HG02763 (cell line): ENCODE data around the gene COL6A1.
"Not testable (repeated sequence)": the region's sequence is repeated elsewhere in the genome, so short reads cannot be mapped to it uniquely, and the experiment has no call there.

Source experiments
- ATAC-seq: cut with Tn5 transposase; IDR thresholded peaks from one replicate; pipeline ENCODE4 v1.9.1; 2021; ENCODE audit warnings: mild to moderate bottlenecking, moderate library complexity; ENCODE audit not compliant: unreplicated experiment

The COL6A1 gene

DNA sequence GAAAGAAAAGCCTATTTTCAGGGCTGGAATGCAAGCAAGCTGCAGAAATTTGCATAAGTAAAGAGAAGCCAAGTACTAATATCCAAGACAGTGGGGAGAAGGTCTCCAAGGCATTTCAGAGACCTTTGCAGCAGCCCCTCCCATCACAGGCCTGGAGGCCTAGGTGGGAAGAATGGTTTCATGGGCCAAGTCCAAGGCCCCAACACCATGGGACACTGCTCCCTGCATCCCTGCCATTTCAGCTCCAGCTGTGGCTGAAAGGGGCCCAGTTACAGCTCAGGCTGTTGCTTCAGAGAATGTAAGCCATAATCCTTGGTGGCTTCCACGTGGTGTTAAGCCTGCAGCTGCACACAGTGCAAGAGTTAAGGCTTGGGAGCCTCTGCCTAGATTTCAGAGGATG lies 16.9 kb upstream of the COL6A1 start:
- ATAC-seq = no peak

DNA sequence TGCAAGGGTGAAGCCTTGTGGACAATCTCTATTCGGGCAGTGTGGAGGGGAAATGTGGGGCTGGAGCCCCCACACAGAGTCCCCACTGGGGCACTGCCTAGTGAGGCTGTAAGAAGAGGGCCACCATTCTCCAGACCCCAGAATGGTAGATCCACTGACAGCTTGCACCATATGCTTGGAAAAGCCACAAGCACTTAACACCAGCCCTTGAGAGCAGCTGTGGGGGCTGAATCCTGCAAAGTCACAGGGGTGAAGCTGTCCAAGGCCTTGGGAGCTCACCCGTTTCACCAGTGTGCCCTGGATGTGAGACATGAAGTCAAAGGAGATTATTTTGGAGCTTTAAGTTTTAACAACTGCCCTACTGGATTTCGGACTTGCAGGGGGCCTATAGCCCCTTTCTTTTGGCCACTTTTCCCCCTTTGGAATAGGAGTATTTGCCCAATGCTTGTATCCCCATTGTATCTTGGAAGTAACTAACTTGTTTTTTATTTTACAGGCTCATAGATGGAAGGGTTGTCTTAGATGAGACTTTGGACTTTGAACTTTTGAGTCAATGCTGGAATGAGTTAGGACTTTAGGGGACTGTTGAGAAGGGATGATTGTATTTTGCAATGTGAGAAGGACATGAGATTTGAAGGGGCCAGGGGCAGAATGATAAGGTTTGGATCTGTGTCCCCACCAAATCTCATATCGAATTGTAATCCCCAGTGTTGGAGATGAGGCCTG lies 16.3 kb upstream of the COL6A1 start:
- no peak for ATAC-seq

DNA sequence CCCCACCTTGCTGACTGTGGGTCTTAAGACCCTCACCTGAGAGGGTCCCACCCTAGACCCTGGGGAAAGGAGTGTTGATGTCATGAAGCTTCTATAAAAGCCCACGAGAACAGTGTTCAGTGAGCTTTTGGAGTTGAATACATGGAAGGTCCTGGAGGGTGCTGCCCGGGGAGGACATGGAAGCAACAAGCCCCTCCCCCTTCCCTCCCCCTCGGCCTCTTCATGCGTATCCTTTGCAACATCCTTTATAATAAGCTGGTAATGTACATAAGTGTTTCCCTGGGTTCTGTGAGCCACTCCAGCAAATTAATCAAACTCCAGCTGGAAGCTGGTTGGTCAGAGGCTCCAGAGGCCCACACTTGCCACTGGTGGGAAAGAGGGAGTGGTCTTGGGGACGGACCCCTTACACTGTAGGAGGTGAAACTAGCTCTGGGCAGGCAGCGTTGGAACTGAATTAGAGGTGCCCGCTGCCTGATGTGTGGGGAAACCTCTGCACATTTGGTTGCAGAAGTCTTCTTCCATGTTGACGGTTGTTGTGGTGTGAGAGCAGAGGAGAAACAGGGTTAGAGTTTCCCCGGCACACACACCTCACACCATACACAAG lies 14.7 kb upstream of the COL6A1 start:
- no peak for ATAC-seq

DNA sequence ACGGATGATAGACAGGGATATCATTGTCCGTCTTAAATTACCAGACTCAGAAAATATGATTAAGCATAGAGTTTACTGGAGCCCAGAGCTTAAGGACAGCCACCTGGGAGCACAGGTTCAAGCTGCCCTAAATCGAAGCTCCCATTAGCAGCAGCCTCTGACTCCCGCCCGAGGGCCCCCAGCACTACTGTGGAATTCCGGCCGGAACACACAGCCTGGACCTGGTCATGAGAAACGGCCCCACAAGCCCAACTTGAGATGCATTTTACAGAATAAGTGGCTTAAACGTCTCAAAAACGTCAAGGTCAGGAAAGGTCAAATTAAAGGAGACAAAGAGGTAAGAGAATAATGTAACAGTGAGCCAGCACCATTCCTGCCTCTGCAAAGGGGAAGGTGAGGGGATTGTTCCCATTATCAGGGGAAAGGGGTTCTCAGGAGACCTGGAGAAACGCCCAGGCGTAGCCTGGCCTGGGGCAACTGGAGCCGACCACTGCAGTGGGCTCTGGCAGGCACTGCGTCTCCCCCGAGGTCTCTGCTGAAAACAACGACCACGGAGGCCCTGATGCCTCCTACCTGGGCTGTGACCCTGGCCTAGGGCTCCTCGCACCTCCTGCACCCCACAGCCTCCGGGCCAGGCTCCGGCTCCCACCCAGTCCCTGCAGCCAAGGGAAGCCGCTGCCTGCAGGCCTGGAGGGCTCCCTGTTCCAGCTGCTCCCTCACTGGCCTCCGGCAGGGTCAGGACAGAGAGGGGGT lies 11.5 kb upstream of the COL6A1 start:
- ATAC-seq = no peak

DNA sequence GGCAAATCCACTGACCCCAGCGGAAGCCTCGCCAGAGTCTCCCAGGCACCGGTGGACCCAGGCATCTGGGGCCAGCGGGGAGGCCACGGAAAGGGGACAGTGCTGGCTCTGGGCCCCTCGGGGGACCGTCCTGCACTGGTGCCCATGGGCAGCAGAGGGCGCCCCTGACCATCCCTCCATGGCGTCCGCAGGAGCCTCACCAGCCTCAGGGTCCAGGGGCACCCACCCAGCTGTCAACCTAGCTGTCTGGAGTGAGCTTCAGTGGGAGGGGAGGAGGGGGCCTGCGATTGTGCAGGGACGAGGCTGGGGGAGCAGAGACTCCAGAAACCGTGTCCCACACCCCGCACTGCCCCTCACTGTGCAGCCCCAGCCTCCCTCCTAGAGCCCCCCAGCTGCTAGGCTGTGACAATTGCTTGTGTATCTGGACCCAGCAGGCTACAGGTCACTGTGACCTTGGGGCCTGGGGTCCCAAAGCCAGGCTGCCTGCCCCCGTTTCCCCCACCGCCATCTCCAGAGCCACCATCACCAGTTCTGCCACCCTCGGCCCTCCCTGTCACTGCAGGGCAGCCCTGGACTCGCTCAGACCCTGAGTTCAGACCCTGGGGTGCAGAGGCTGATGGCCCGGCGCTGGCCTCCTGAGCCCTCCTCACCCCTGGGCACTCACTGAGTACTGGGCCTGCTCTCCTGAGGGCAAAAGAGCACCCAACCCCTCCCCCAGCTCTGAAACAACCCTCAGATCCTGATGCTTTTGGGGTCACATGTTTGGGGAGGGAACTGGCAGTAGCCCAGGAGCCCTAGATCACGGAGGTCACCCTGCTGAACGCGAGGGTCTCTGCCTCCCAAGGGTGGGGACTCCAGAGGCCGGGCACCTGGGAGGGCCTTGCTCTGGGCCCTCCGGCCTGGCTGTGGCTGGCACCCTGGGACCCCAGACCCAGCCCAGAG lies 10.6 kb upstream of the COL6A1 start:
- ATAC-seq = no peak

DNA sequence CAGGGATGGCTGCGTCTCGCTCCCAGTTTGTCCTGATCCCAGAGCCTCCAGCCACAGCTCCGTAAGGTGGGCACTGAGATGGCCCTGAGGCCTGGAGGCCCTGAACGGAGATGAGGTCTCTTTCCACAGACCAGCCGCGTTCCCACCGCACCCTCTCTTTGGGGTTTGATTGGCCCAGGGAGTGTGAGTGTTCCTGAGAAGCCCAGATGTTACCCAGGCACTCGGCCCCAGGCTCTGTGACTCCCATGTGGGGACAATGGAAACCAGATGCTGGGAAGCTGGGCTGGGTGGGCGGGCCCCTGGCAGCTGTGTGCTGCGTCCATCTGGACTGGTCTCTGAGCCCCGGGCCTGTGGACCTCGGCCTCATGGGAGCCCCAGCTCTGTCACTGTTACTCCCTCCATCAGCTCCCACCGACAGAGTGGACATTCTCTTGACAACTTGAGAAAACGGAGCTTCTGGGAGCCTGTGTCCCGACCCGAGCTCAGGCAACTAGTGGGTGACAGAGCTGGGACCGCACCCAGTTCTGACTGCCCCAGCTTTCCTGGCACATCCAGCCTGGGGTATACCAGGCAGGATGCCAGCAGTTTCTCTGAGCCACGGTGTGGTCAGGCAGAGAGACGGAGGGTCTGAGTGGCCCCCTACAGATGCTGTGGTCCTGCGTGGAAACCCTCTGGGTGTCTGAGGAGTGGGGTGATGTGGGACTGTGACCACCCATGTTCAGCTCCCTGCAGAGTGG lies 9.8 kb upstream of the COL6A1 start:
- ATAC-seq = no peak

DNA sequence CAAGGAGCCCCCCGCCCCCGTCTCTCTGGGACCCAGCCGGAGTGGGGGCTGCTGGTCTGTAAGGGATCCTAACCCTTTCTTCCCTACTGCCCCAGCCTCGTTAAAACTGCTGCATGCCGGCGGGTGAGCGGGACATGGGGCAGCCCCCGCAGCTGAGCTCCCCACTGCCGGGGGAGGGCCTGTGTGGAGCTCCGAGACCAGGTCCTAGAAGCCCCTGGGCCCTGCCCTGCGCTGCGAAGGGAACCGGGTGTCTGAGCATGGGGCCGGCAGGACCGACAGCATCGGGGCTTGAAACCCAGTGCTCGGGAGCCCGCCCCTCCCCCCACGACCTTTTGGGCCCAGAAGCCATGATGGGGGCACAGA lies 9.2 kb upstream of the COL6A1 start:
- no peak for ATAC-seq

DNA sequence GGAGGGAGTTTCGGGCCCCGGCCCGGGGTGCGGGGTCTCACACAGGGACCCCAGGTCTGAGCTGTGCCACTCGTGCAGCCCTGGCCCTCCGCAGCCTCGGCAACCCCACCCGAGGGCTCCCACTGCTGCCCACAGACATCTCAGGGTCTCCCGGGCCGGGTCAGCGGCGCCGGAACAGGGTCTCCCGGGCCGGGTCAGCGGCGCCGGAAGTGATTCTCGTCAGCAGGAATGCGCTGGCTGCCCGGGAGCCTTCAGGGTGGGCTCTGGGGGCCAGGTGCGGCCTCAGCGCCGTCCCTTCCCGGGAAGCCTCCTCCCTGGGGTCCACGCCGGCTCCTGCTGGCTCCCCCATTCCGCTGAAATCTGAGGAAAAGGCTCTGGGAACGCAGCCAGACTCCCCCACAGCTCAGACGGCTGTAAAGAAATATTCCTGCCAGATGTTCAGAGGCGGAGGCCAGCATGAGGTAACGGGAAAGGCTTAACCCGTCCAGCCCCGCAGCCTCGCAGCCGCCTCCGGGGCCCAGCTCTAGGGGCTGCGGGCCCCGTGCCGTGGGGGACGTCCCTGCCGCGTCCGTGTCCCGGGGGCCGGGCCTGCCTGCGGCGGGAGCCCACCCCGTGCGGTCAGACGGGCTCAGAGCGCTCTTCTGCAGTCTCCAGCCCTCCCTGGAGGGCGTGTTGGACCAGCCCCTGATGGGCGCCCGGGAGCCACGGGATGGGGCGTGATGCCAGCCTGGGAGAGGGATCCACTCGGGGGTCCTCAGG lies 8.7 kb upstream of the COL6A1 start:
- no peak for ATAC-seq

DNA sequence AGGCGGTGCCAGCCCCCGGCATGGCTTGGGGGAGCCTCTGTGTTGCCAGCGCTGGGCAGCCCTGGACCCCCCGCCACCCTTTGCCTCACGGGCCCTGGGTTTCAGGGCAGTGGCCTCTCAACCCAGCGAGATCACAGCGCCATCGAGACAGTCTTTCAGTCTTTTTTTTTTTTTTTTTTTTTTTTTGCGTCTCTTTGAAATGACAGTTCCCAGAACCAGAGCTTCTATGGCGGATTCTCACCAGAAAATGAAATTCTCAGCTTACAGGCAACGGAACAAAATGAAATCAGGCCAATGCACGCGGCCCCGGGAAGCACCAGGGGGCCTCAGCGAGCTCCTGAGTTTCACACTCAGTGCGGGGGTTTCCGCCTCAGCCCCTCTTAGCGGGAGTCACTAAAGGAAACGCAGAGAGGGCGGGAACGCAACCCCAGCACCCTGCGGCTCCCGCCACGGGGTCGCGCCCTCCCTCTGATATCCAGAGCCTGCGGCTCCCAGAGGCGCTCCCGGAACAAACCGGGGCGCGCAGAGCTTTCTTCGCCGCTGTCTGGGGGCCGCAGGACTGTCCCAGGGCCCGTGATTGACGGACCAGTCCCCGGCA lies 8.0 kb upstream of the COL6A1 start:
- peak; percentile 54 for ATAC-seq

DNA sequence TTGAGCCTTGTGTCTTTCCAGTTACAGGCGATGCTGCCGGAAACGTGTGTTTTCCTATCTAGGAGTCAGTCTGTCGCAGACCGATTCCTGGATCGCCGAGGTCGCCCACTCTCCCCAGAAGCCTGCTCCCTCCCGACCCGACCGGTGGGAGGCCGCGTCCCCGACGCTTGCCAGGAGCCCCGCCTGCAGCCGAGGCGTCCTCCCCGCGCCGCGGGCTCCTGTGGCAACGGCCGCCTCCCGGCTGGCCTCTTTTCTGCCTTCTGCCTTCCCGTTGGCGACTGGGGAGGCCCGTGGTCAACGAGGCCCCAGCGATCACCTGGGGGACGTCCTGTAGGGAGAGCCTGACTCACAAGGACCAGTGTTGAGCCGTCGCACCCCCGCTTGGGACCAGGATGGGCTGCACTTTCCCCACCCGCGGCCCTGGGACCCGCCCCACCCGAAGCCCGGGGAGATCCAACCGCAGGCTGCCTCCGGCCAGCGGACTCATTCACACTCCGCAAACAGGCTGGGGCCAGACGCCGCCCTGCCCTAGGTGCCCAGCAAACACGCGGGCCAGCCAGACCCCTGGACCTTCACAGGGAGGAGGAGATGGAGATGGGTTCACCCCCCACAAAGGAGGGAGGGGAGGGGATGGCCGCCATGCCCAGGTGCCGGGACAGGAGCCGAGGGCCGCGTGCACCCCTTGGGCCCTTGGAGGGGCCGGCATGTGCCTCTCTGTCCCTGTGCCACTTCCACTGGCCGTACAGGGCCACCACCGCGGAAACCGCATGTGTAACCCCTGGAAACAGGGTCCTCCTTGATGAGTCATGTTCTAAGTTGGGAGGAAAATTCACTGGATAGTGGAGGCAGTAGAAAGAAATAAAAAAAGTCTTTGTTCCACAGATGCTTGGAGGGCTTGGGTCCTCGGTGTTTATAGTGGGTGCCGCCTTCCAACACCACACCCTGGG lies 7.2 kb upstream of the COL6A1 start:
- ATAC-seq = no peak

DNA sequence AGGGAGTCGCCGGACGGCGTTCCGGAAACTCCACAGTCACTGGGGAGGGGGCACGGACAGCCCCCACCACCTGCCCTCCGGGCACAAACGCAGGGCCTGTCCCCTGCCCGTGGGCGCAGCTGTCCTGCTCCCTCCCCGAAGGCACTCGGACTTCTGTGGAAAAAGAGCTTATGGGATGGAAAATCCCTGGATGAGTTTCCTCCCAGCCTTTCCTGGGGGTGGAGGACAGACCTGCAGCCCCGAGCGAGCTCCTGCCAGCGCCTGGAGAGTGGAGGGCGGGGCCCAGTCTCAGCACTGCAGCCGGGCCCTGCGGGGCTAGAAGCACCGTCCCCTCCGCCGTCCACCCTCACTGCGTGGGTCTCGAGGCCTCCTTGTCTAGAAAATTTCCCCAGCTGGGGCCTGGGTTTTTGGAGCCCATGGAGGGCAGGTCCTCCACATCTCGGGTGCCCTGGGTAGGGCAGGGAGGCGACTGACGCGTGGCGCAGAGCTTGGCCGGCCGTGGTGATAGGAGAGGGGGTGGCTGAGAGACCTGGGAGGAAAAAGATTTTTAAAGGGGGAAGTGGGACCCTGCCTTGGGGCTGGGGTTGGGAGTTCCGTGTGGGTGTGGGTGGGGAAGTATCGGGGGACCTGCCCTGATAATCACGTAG lies 6.4 kb upstream of the COL6A1 start:
- no peak for ATAC-seq

DNA sequence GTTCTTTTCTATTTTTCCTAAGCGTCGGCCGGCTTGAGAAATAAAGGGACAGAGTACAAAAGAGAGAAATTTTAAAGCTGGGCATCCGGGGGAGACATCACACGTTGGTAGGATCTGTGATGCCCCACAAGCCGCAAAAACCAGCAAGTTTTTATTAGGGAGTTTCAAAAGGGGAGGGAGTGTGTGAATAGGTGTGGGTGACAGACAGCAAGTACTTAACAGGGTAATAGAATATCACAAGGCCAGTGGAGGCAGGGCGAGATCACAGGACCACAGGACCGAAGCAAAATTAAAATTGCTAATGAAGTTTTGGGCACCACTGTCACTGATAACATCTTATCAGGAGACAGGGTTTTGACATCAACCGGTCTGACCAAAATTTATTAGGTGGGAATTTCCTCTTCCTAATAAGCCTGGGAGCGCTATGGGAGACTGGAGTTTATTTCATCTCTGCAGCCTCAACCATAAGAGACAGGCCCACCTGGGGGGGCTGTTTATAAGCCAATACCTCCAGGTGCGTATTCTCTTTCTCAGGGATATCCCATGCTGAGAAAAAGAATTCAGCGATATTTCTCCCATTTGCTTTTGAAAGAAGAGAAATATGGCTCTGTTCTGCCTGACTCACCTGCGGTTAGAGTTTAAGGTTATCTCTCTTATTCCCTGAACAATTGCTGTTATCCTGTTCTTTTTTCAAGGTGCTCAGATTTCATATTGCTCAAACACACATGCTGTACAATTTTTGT lies 5.7 kb upstream of the COL6A1 start:
- ATAC-seq = not testable (repeated sequence)

DNA sequence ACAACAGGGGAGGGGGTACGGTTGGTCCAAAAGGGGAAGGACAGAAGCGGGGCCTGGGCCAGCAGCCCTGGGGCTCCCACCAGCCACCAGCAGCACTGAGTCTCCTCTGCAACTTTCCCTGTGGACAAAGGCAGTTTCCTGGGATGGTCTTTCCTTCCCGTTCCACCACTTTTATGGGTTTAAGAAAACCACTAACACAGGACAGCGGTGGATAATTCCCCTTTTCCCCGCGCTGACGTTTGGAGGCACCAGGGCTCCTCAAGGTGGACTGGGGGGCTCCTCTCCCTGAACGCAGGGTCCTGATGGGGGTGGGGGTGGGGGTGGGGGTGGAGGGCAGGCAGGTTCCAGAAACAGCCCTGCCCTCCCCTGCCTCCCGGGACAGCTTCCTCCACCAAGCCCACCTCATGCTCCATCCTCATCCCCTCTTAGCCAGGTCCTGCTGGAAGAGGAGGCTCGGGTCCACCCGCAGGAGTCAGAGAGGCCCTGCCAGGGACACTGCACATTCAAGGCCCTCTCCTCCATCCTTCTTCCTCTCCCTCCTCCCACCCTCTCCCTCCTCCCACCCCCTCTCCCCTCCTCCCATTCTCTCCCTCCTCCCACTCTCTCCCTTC lies 4.8 kb upstream of the COL6A1 start:
- no peak for ATAC-seq

DNA sequence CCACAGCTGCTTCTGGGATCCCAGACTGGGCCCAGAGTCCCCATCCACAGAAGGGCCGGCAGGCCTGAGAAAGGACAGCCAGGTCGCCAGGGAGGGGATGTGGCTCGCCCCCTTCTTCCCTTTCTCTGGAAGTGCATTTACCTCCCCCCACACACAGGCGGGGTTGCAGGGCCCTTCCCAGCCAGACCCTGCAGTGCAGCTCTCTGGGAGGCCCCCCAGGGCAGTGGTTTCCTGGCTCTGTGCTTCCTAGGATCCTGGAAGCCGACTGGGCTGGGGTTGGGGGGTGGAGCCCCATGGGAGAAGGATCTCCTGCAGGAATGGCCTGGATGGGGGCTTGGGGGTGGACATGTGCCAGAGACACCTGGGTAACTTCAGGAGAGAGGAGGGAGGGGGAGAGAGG lies 4.2 kb upstream of the COL6A1 start:
- no peak for ATAC-seq

DNA sequence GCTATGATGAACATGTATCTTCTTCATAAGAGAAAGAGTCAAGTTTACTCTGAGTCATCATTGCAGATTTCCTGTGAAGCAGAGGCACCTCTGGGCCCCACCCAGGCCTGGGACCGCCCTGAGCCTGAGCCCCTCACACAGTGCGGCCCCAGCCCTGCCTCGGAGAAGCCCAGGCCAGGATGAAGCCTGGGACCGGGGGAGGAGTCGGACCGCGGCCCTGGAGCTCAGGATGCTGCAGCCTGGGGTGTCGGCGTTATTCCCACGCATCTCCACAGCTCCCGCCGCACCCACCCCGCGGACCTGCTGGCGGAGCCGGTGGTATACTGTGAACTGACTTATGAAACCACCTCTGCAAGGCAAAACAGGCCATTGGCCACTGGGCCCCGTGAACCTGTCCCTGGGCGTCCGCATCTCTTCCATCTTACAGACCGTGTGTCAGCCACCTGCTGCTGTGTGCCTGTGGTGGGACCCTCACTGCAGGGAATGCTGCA lies 2.4 kb upstream of the COL6A1 start:
- no peak for ATAC-seq

DNA sequence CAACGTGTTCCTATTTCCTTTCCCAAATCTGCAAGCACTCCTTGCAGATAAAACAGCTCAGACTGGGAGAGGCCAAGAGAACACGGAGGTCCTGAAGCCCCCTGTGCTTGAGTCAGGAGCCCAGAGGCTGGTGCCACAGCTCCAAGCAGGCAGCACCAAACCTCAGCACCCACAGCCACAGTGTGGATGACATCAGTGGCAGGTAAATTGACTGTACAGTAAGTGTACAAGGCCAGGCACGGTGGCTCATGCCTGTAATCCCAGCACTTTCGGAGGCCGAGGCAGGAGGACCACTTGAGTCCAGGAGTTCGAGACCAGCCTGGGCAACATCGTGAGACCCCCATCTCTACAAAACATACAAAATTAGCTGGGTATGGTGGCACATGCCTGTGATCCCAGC lies 1.9 kb upstream of the COL6A1 start:
- no peak for ATAC-seq
